GM03348 (cell line): Measurements from ENCODE around the gene EPC1.
A peak's percentile ranks its signal among the peaks of the same experiment; 100 is the strongest.

Experiments
- DNase-seq: peaks from one replicate; pipeline ENCODE4 v3.0.0; 2012; ENCODE audit warnings: low spot score

Gene EPC1

GRCh38 chr10:32332299-32332750 lies 14.6 kb downstream of the EPC1 start:
- DNase-seq = no peak

- no peak for DNase-seq
Measured at GRCh38 chr10:32331606-32332005, 15.4 kb downstream of the EPC1 start.

GRCh38 chr10:32330214-32330613 lies 16.7 kb downstream of the EPC1 start:
- DNase-seq = no peak

GRCh38 chr10:32329061-32329460 lies 17.9 kb downstream of the EPC1 start:
- no peak for DNase-seq

GRCh38 chr10:32328499-32328898 lies 18.5 kb downstream of the EPC1 start:
- DNase-seq = no peak

- DNase-seq = no peak
Measured at GRCh38 chr10:32327364-32327691, 19.6 kb downstream of the EPC1 start.

- no peak for DNase-seq
Measured at GRCh38 chr10:32326680-32327363, 20.1 kb downstream of the EPC1 start.

GRCh38 chr10:32326119-32326518 lies 20.8 kb downstream of the EPC1 start:
- DNase-seq = no peak

- DNase-seq = no peak
Measured at GRCh38 chr10:32323051-32323450, 23.9 kb downstream of the EPC1 start.

GRCh38 chr10:32321016-32321631 lies 25.8 kb downstream of the EPC1 start:
- no peak for DNase-seq

- DNase-seq = peak; percentile 21
Measured at GRCh38 chr10:32318476-32318896, 28.5 kb downstream of the EPC1 start.

- DNase-seq = no peak
Measured at GRCh38 chr10:32317795-32318357, 29.1 kb downstream of the EPC1 start.

- no peak for DNase-seq
Measured at GRCh38 chr10:32315424-32315823, 31.5 kb downstream of the EPC1 start.

- DNase-seq = no peak
Measured at GRCh38 chr10:32314588-32314987, 32.4 kb downstream of the EPC1 start.

- no peak for DNase-seq
Measured at GRCh38 chr10:32308027-32308603, 38.8 kb downstream of the EPC1 start.

- DNase-seq = no peak
Measured at GRCh38 chr10:32307609-32308008, 39.3 kb downstream of the EPC1 start.

GRCh38 chr10:32299354-32299980 lies 47.5 kb downstream of the EPC1 start:
- no peak for DNase-seq

GRCh38 chr10:32298075-32298812 lies 48.7 kb downstream of the EPC1 start:
- DNase-seq = peak; percentile 55

- DNase-seq = no peak
Measured at GRCh38 chr10:32295027-32295426, 51.9 kb downstream of the EPC1 start.

- no peak for DNase-seq
Measured at GRCh38 chr10:32293581-32293980, 53.4 kb downstream of the EPC1 start.

GRCh38 chr10:32279795-32280194 lies 67.2 kb downstream of the EPC1 start:
- DNase-seq = no peak

- no peak for DNase-seq
Measured at GRCh38 chr10:32273336-32273735, 73.6 kb downstream of the EPC1 start.
